Measurements from ENCODE around the gene NRP1.

The NRP1 gene

GRCh38 chr10:33315891-33316290, 18.6 kb downstream of the NRP1 start:
- H3K27me3 ChIP-seq (ENCODE audit: low read depth, low read length), result no peaks in the 10 kb centered on the region
- H3K4me1 ChIP-seq (ENCODE audit: control insufficient read depth in 1 of 2, insufficient read depth in 2 of 2, low read length in 2 of 2), result peaks cover 7 to 31% of the 10 kb centered on the region in 2 donors
- no peak overlapping the region for H3K4me3 ChIP-seq (ENCODE audit: low read depth in 1 of 2, low read length in 2 of 2)
- H3K9me3 ChIP-seq (ENCODE audit: control insufficient read depth in 1 of 2, low read length in 2 of 2), result no peaks in the 10 kb centered on the region
- no peak overlapping the region for H3K27ac ChIP-seq (ENCODE audit: low read length)
- H3K36me3 ChIP-seq (ENCODE audit: control insufficient read depth in 1 of 2, insufficient read depth in 2 of 2, low read length in 2 of 2), result no peaks in the 10 kb centered on the region

GRCh38 chr10:33314811-33315561, 19.5 kb downstream of the NRP1 start:
- Histone ChIP-seq H3K4me1 (ENCODE audit: control insufficient read depth in 1 of 2, insufficient read depth in 2 of 2, low read length in 2 of 2) (peaks cover 7 to 31% of the 10 kb centered on the region in 2 donors), H3K27ac (ENCODE audit: low read length) (no peak overlapping the region), H3K36me3 (ENCODE audit: control insufficient read depth in 1 of 2, insufficient read depth in 2 of 2, low read length in 2 of 2) (no peaks in the 10 kb centered on the region)

GRCh38 chr10:33311640-33312039, 22.8 kb downstream of the NRP1 start:
- H3K4me3 ChIP-seq (ENCODE audit: low read depth in 1 of 2, low read length in 2 of 2), result no peak overlapping the region
- H3K36me3 ChIP-seq (ENCODE audit: control insufficient read depth in 1 of 2, insufficient read depth in 2 of 2, low read length in 2 of 2), result no peaks in the 10 kb centered on the region
- H3K9me3 ChIP-seq (ENCODE audit: control insufficient read depth in 1 of 2, low read length in 2 of 2), result no peaks in the 10 kb centered on the region
- H3K4me1 ChIP-seq (ENCODE audit: control insufficient read depth in 1 of 2, insufficient read depth in 2 of 2, low read length in 2 of 2), result peaks cover 7 to 30% of the 10 kb centered on the region in 2 donors
- H3K27me3 ChIP-seq (ENCODE audit: low read depth, low read length), result no peaks in the 10 kb centered on the region
- H3K27ac ChIP-seq (ENCODE audit: low read length), result no peak overlapping the region

More at GRCh38 chr10:33314811-33315561, 19.5 kb downstream of the NRP1 start:
- Histone ChIP-seq H3K27me3 (ENCODE audit: low read depth, low read length) (no peaks in the 10 kb centered on the region), H3K4me3 (ENCODE audit: low read depth in 1 of 2, low read length in 2 of 2) (no peak overlapping the region), H3K9me3 (ENCODE audit: control insufficient read depth in 1 of 2, low read length in 2 of 2) (no peaks in the 10 kb centered on the region)

GRCh38 chr10:33310853-33311252, 23.6 kb downstream of the NRP1 start:
- Histone ChIP-seq H3K4me3 (ENCODE audit: low read depth in 1 of 2, low read length in 2 of 2) (no peak overlapping the region), H3K4me1 (ENCODE audit: control insufficient read depth in 1 of 2, insufficient read depth in 2 of 2, low read length in 2 of 2) (peaks cover 6 to 30% of the 10 kb centered on the region in 2 donors), H3K9me3 (ENCODE audit: control insufficient read depth in 1 of 2, low read length in 2 of 2) (no peaks in the 10 kb centered on the region), H3K27ac (ENCODE audit: low read length) (no peak overlapping the region), H3K27me3 (ENCODE audit: low read depth, low read length) (no peaks in the 10 kb centered on the region), H3K36me3 (ENCODE audit: control insufficient read depth in 1 of 2, insufficient read depth in 2 of 2, low read length in 2 of 2) (no peaks in the 10 kb centered on the region)

- Histone ChIP-seq H3K4me3 (ENCODE audit: low read depth in 1 of 2, low read length in 2 of 2) (no peak overlapping the region), H3K27ac (ENCODE audit: low read length) (no peak overlapping the region), H3K27me3 (ENCODE audit: low read depth, low read length) (no peaks in the 10 kb centered on the region), H3K36me3 (ENCODE audit: control insufficient read depth in 1 of 2, insufficient read depth in 2 of 2, low read length in 2 of 2) (no peaks in the 10 kb centered on the region), H3K4me1 (ENCODE audit: control insufficient read depth in 1 of 2, insufficient read depth in 2 of 2, low read length in 2 of 2) (peaks cover 0 to 17% of the 10 kb centered on the region in 2 donors), H3K9me3 (ENCODE audit: control insufficient read depth in 1 of 2, low read length in 2 of 2) (no peaks in the 10 kb centered on the region)
These were observed 25.1 kb downstream of the NRP1 start for GRCh38 chr10:33309406-33309805.

- Histone ChIP-seq H3K27ac (ENCODE audit: low read length) (no peak overlapping the region), H3K36me3 (ENCODE audit: control insufficient read depth in 1 of 2, insufficient read depth in 2 of 2, low read length in 2 of 2) (no peaks in the 10 kb centered on the region), H3K4me3 (ENCODE audit: low read depth in 1 of 2, low read length in 2 of 2) (no peak overlapping the region), H3K4me1 (ENCODE audit: control insufficient read depth in 1 of 2, insufficient read depth in 2 of 2, low read length in 2 of 2) (peaks cover 0 to 14% of the 10 kb centered on the region in 2 donors), H3K9me3 (ENCODE audit: control insufficient read depth in 1 of 2, low read length in 2 of 2) (no peaks in the 10 kb centered on the region), H3K27me3 (ENCODE audit: low read depth, low read length) (no peaks in the 10 kb centered on the region)
These were observed 26.6 kb downstream of the NRP1 start for GRCh38 chr10:33307835-33308234.

GRCh38 chr10:33306701-33307519, 27.6 kb downstream of the NRP1 start:
- Histone ChIP-seq H3K27ac (ENCODE audit: low read length) (no peak overlapping the region), H3K9me3 (ENCODE audit: control insufficient read depth in 1 of 2, low read length in 2 of 2) (no peaks in the 10 kb centered on the region), H3K27me3 (ENCODE audit: low read depth, low read length) (no peaks in the 10 kb centered on the region), H3K36me3 (ENCODE audit: control insufficient read depth in 1 of 2, insufficient read depth in 2 of 2, low read length in 2 of 2) (no peaks in the 10 kb centered on the region), H3K4me1 (ENCODE audit: control insufficient read depth in 1 of 2, insufficient read depth in 2 of 2, low read length in 2 of 2) (peaks cover 0 to 18% of the 10 kb centered on the region in 2 donors), H3K4me3 (ENCODE audit: low read depth in 1 of 2, low read length in 2 of 2) (no peak overlapping the region)

- H3K9me3 ChIP-seq (ENCODE audit: control insufficient read depth in 1 of 2, low read length in 2 of 2), result no peaks in the 10 kb centered on the region
- peaks cover 0 to 22% of the 10 kb centered on the region in 2 donors for H3K4me1 ChIP-seq (ENCODE audit: control insufficient read depth in 1 of 2, insufficient read depth in 2 of 2, low read length in 2 of 2)
- H3K36me3 ChIP-seq (ENCODE audit: control insufficient read depth in 1 of 2, insufficient read depth in 2 of 2, low read length in 2 of 2), result no peaks in the 10 kb centered on the region
- no peak overlapping the region for H3K27ac ChIP-seq (ENCODE audit: low read length)
- H3K27me3 ChIP-seq (ENCODE audit: low read depth, low read length), result no peaks in the 10 kb centered on the region
- H3K4me3 ChIP-seq (ENCODE audit: low read depth in 1 of 2, low read length in 2 of 2), result no peak overlapping the region
These were observed 28.3 kb downstream of the NRP1 start for GRCh38 chr10:33306126-33306525.

GRCh38 chr10:33304423-33305225, 29.8 kb downstream of the NRP1 start:
- no peaks in the 10 kb centered on the region for H3K9me3 ChIP-seq (ENCODE audit: control insufficient read depth in 1 of 2, low read length in 2 of 2)
- peaks cover 0 to 34% of the 10 kb centered on the region in 2 donors for H3K4me1 ChIP-seq (ENCODE audit: control insufficient read depth in 1 of 2, insufficient read depth in 2 of 2, low read length in 2 of 2)
- no peak overlapping the region for H3K27ac ChIP-seq (ENCODE audit: low read length)
- H3K4me3 ChIP-seq (ENCODE audit: low read depth in 1 of 2, low read length in 2 of 2), result no peak overlapping the region
- H3K36me3 ChIP-seq (ENCODE audit: control insufficient read depth in 1 of 2, insufficient read depth in 2 of 2, low read length in 2 of 2), result peaks cover 3 to 6% of the 10 kb centered on the region in 2 donors
- H3K27me3 ChIP-seq (ENCODE audit: low read depth, low read length), result no peaks in the 10 kb centered on the region

GRCh38 chr10:33303988-33304387, 30.5 kb downstream of the NRP1 start:
- H3K4me1 ChIP-seq (ENCODE audit: control insufficient read depth in 1 of 2, insufficient read depth in 2 of 2, low read length in 2 of 2), result peaks cover 0 to 40% of the 10 kb centered on the region in 2 donors
- no peaks in the 10 kb centered on the region for H3K9me3 ChIP-seq (ENCODE audit: control insufficient read depth in 1 of 2, low read length in 2 of 2)
- H3K27ac ChIP-seq (ENCODE audit: low read length), result no peak overlapping the region
- H3K4me3 ChIP-seq (ENCODE audit: low read depth in 1 of 2, low read length in 2 of 2), result no peak overlapping the region
- no peaks in the 10 kb centered on the region for H3K27me3 ChIP-seq (ENCODE audit: low read depth, low read length)
- H3K36me3 ChIP-seq (ENCODE audit: control insufficient read depth in 1 of 2, insufficient read depth in 2 of 2, low read length in 2 of 2), result peaks cover 3 to 6% of the 10 kb centered on the region in 2 donors

All from muscle layer of duodenum (tissue), 2 donors.